Left renal cortex interstitium (tissue), 4 donors: ENCODE data around the gene DUOXA1. TPM values are rescaled to one million over a fixed set of nuclear protein-coding genes. Genes with fewer than 3 reads are reported as not detected.
A peak's percentile ranks its signal among the peaks of the same experiment; 100 is the strongest.

ENCODE experiments used
- DNase-seq, 4 donors: peaks; one replicate each; pipeline ENCODE4 v3.0.0-alpha.2; 2013; ENCODE audit warnings: low read depth in 4 of 4, low spot score in 2 of 4, missing footprints in 1 of 4
- polyA plus RNA-seq, 4 donors: library from polyadenylated mRNA; unstranded; fragments of 120-200 nt; gene quantifications; one replicate each; pipeline ENCODE4 v1.2.1, GENCODE V29; 2013; ENCODE audit not compliant: insufficient read length in 4 of 4

Gene DUOXA1
- polyA plus RNA-seq: under 1 TPM in 3 of 4 donors, not detected in 1; 0.10 to 0.42 (median 0.33) TPM

- no peak for DNase-seq
These were observed at the start of gene DUOXA1, which contains the start of gene DUOX1 for GRCh38 chr15:45129651-45130129. DUOXA1 (minus strand) TSS chr15:45129879; CDS start chr15:45123014, 6,865 bp downstream. DUOX1 (plus strand) TSS chr15:45129994; CDS start chr15:45131967, 1,973 bp downstream.

GRCh38 chr15:45177285-45177684 is 47.6 kb upstream of the DUOXA1 start:
- DNase-seq: no peak

- no peak for DNase-seq
These were observed 44.9 kb upstream of the DUOXA1 start for GRCh38 chr15:45174577-45174976.

GRCh38 chr15:45174069-45174468 is 44.4 kb upstream of the DUOXA1 start:
- no peak for DNase-seq

- DNase-seq: no peak
These were observed 42.2 kb upstream of the DUOXA1 start for GRCh38 chr15:45171912-45172311.

- DNase-seq: no peak
These were observed 40.2 kb upstream of the DUOXA1 start for GRCh38 chr15:45169608-45170480.

GRCh38 chr15:45168751-45169551 is 39.3 kb upstream of the DUOXA1 start:
- no peak for DNase-seq

- no peak for DNase-seq
These were observed 38.6 kb upstream of the DUOXA1 start for GRCh38 chr15:45168286-45168685.

GRCh38 chr15:45167631-45168205 is 38.0 kb upstream of the DUOXA1 start:
- no peak for DNase-seq

- peak; percentile 59 to 74 (median 64) for DNase-seq
These were observed 37.4 kb upstream of the DUOXA1 start for GRCh38 chr15:45166834-45167630.

- DNase-seq: no peak
These were observed 35.9 kb upstream of the DUOXA1 start for GRCh38 chr15:45165536-45165935.

GRCh38 chr15:45164914-45165313 is 35.2 kb upstream of the DUOXA1 start:
- no peak for DNase-seq

- no peak for DNase-seq
These were observed 33.8 kb upstream of the DUOXA1 start for GRCh38 chr15:45163508-45163856.

GRCh38 chr15:45162771-45163507 is 33.3 kb upstream of the DUOXA1 start:
- DNase-seq: peak in 2 of 4 donors; percentile 55 to 79

GRCh38 chr15:45161666-45162065 is 32.0 kb upstream of the DUOXA1 start:
- no peak for DNase-seq

- DNase-seq: no peak
These were observed 28.3 kb upstream of the DUOXA1 start for GRCh38 chr15:45157974-45158373.

GRCh38 chr15:45156744-45157455 is 27.2 kb upstream of the DUOXA1 start:
- no peak for DNase-seq

GRCh38 chr15:45155739-45156138 is 26.1 kb upstream of the DUOXA1 start:
- no peak for DNase-seq
